Measurements from ENCODE around the gene AATK. TPM values are rescaled to one million over a fixed set of nuclear protein-coding genes. Genes with fewer than 3 reads are reported as not detected.
A peak's percentile ranks its signal among the peaks of the same experiment; 100 is the strongest.

The AATK gene
- polyA plus RNA-seq (2013, experiment 1 of 2) = 0.29 TPM
- 0.40 TPM for polyA plus RNA-seq (2013, experiment 2 of 2)

- Histone ChIP-seq H3K18ac (ENCODE audit: low read depth in 1 of 2, low read length in 2 of 2) (no peak within 1 kb of the TSS), H3K27ac (ENCODE audit: low read length, poor library complexity, severe bottlenecking) (no peak within 1 kb of the TSS), H3K23ac (ENCODE audit: low read length in 2 of 2) (no peak within 1 kb of the TSS), H3K14ac (ENCODE audit: low read length in 2 of 2) (no peak within 1 kb of the TSS), H3K9ac (ENCODE audit: low read length) (no peak within 1 kb of the TSS), H3K27me3 (ENCODE audit: control insufficient read depth in 1 of 2, insufficient read depth in 1 of 2, low read length in 2 of 2) (peaks cover 55 to 77% of the 10 kb centered on the region in 2 experiments), H2AK5ac (ENCODE audit: low read length, severe bottlenecking) (no peak within 1 kb of the TSS), H3K4me3 (ENCODE audit: insufficient read depth in 1 of 2, low read depth in 1 of 2, low read length in 2 of 2) (peak within 1 kb of the TSS; percentile 24 to 33), H2AFZ (ENCODE audit: low read depth, low read length) (no peak within 1 kb of the TSS), H3K4ac (ENCODE audit: low read depth in 1 of 2, low read length in 2 of 2) (no peak within 1 kb of the TSS), H3K4me2 (ENCODE audit: low read length, poor library complexity, severe bottlenecking) (peak within 1 kb of the TSS; percentile 67), H4K91ac (ENCODE audit: low read length) (no peak within 1 kb of the TSS), H3K4me1 (ENCODE audit: control insufficient read depth, insufficient read depth, low read depth, low read length) (peaks cover 8% of the 10 kb centered on the region), H3K9me3 (ENCODE audit: control insufficient read depth, low read length) (no peaks in the 10 kb centered on the region), H3K36me3 (ENCODE audit: control insufficient read depth in 1 of 2, insufficient read depth in 2 of 2, low read depth in 1 of 2, low read length in 2 of 2) (no peaks in the 10 kb centered on the region), H2BK5ac (ENCODE audit: low read depth, low read length, poor library complexity, severe bottlenecking) (no peak within 1 kb of the TSS), H3K79me1 (replicated peaks; ENCODE audit: low read length, poor library complexity, severe bottlenecking) (no peaks in the 10 kb centered on the region), H2BK12ac (ENCODE audit: low read length in 2 of 2) (no peak within 1 kb of the TSS), H2BK15ac (ENCODE audit: low read depth, poor library complexity, severe bottlenecking) (peak within 1 kb of the TSS; percentile 36), H2BK120ac (ENCODE audit: low read depth, low read length) (no peak within 1 kb of the TSS), H4K8ac (ENCODE audit: low read length) (peak within 1 kb of the TSS; percentile 33)
- DNase-seq = no peak
- WGBS = 4% methylated on average over 19 of the region's 62 CpGs
These were observed at the start of gene AATK for GRCh38 chr17:81166033-81166492. Gene AATK (minus strand): TSS chr17:81166221. CDS start chr17:81165992, 229 bp downstream.

GRCh38 chr17:81213978-81214377 lies 48.0 kb upstream of the AATK start:
- Histone ChIP-seq H3K4me1 (ENCODE audit: control insufficient read depth, insufficient read depth, low read depth, low read length) (peaks cover 6% of the 10 kb centered on the region), H3K27ac (ENCODE audit: low read length, poor library complexity, severe bottlenecking) (no peak overlapping the region), H2BK5ac (ENCODE audit: low read depth, low read length, poor library complexity, severe bottlenecking) (no peak overlapping the region), H2BK12ac (ENCODE audit: low read length in 2 of 2) (no peak overlapping the region), H3K9ac (ENCODE audit: low read length) (no peak overlapping the region), H3K9me3 (ENCODE audit: control insufficient read depth, low read length) (no peaks in the 10 kb centered on the region), H3K23ac (ENCODE audit: low read length in 2 of 2) (no peak overlapping the region), H2AK5ac (ENCODE audit: low read length, severe bottlenecking) (no peak overlapping the region), H2BK120ac (ENCODE audit: low read depth, low read length) (no peak overlapping the region), H2AFZ (ENCODE audit: low read depth, low read length) (no peak overlapping the region), H2BK15ac (ENCODE audit: low read depth, poor library complexity, severe bottlenecking) (no peak overlapping the region), H4K91ac (ENCODE audit: low read length) (no peak overlapping the region), H3K4ac (ENCODE audit: low read depth in 1 of 2, low read length in 2 of 2) (no peak overlapping the region), H3K18ac (ENCODE audit: low read depth in 1 of 2, low read length in 2 of 2) (no peak overlapping the region), H3K36me3 (ENCODE audit: control insufficient read depth in 1 of 2, insufficient read depth in 2 of 2, low read depth in 1 of 2, low read length in 2 of 2) (peaks cover 0 to 32% of the 10 kb centered on the region in 2 experiments), H4K8ac (ENCODE audit: low read length) (no peak overlapping the region), H3K14ac (ENCODE audit: low read length in 2 of 2) (no peak overlapping the region), H3K4me3 (ENCODE audit: insufficient read depth in 1 of 2, low read depth in 1 of 2, low read length in 2 of 2) (no peak overlapping the region), H3K4me2 (ENCODE audit: low read length, poor library complexity, severe bottlenecking) (no peak overlapping the region), H3K27me3 (ENCODE audit: control insufficient read depth in 1 of 2, insufficient read depth in 1 of 2, low read length in 2 of 2) (no peaks in the 10 kb centered on the region), H3K79me1 (replicated peaks; ENCODE audit: low read length, poor library complexity, severe bottlenecking) (peaks cover 30% of the 10 kb centered on the region)
- DNase-seq = no peak
- WGBS = 97% methylated on average over 8 of the region's 8 CpGs

- Histone ChIP-seq H3K23ac (ENCODE audit: low read length in 2 of 2) (peak overlapping the region in 1 of 2 experiments; percentile 61), H2AFZ (ENCODE audit: low read depth, low read length) (no peak overlapping the region), H4K8ac (ENCODE audit: low read length) (no peak overlapping the region), H3K4ac (ENCODE audit: low read depth in 1 of 2, low read length in 2 of 2) (no peak overlapping the region), H3K36me3 (ENCODE audit: control insufficient read depth in 1 of 2, insufficient read depth in 2 of 2, low read depth in 1 of 2, low read length in 2 of 2) (peaks cover 0 to 33% of the 10 kb centered on the region in 2 experiments), H3K27ac (ENCODE audit: low read length, poor library complexity, severe bottlenecking) (no peak overlapping the region), H3K4me2 (ENCODE audit: low read length, poor library complexity, severe bottlenecking) (no peak overlapping the region), H2BK120ac (ENCODE audit: low read depth, low read length) (no peak overlapping the region), H3K79me1 (replicated peaks; ENCODE audit: low read length, poor library complexity, severe bottlenecking) (peaks cover 24% of the 10 kb centered on the region), H3K14ac (ENCODE audit: low read length in 2 of 2) (no peak overlapping the region), H3K18ac (ENCODE audit: low read depth in 1 of 2, low read length in 2 of 2) (no peak overlapping the region), H3K4me3 (ENCODE audit: insufficient read depth in 1 of 2, low read depth in 1 of 2, low read length in 2 of 2) (no peak overlapping the region), H3K9ac (ENCODE audit: low read length) (no peak overlapping the region), H2BK5ac (ENCODE audit: low read depth, low read length, poor library complexity, severe bottlenecking) (no peak overlapping the region), H3K27me3 (ENCODE audit: control insufficient read depth in 1 of 2, insufficient read depth in 1 of 2, low read length in 2 of 2) (no peaks in the 10 kb centered on the region), H2AK5ac (ENCODE audit: low read length, severe bottlenecking) (no peak overlapping the region), H3K9me3 (ENCODE audit: control insufficient read depth, low read length) (no peaks in the 10 kb centered on the region), H2BK12ac (ENCODE audit: low read length in 2 of 2) (no peak overlapping the region), H4K91ac (ENCODE audit: low read length) (no peak overlapping the region), H3K4me1 (ENCODE audit: control insufficient read depth, insufficient read depth, low read depth, low read length) (peaks cover 10% of the 10 kb centered on the region), H2BK15ac (ENCODE audit: low read depth, poor library complexity, severe bottlenecking) (no peak overlapping the region)
- no peak for DNase-seq
- WGBS = 98% methylated on average over 4 of the region's 9 CpGs
These were observed 46.3 kb upstream of the AATK start for GRCh38 chr17:81212365-81212764.

- H2BK12ac ChIP-seq (ENCODE audit: low read length in 2 of 2) = no peak overlapping the region
- H2AFZ ChIP-seq (ENCODE audit: low read depth, low read length) = no peak overlapping the region
- H3K27me3 ChIP-seq (ENCODE audit: control insufficient read depth in 1 of 2, insufficient read depth in 1 of 2, low read length in 2 of 2) = no peaks in the 10 kb centered on the region
- peaks cover 18% of the 10 kb centered on the region for H3K79me1 ChIP-seq (replicated peaks; ENCODE audit: low read length, poor library complexity, severe bottlenecking)
- no peak overlapping the region for H2BK5ac ChIP-seq (ENCODE audit: low read depth, low read length, poor library complexity, severe bottlenecking)
- H3K4me2 ChIP-seq (ENCODE audit: low read length, poor library complexity, severe bottlenecking) = no peak overlapping the region
- no peak overlapping the region for H2AK5ac ChIP-seq (ENCODE audit: low read length, severe bottlenecking)
- peak overlapping the region in 1 of 2 experiments; percentile 17 for H3K4ac ChIP-seq (ENCODE audit: low read depth in 1 of 2, low read length in 2 of 2)
- H3K9me3 ChIP-seq (ENCODE audit: control insufficient read depth, low read length) = no peaks in the 10 kb centered on the region
- 85% methylated on average over 14 of the region's 14 CpGs for WGBS
- H3K14ac ChIP-seq (ENCODE audit: low read length in 2 of 2) = no peak overlapping the region
- peak overlapping the region; percentile 15 for H3K9ac ChIP-seq (ENCODE audit: low read length)
- peak overlapping the region; percentile 12 for H4K8ac ChIP-seq (ENCODE audit: low read length)
- DNase-seq = no peak
- H3K18ac ChIP-seq (ENCODE audit: low read depth in 1 of 2, low read length in 2 of 2) = no peak overlapping the region
- no peak overlapping the region for H4K91ac ChIP-seq (ENCODE audit: low read length)
- H2BK15ac ChIP-seq (ENCODE audit: low read depth, poor library complexity, severe bottlenecking) = no peak overlapping the region
- peaks cover 10% of the 10 kb centered on the region for H3K4me1 ChIP-seq (ENCODE audit: control insufficient read depth, insufficient read depth, low read depth, low read length)
- H3K4me3 ChIP-seq (ENCODE audit: insufficient read depth in 1 of 2, low read depth in 1 of 2, low read length in 2 of 2) = no peak overlapping the region
- H3K27ac ChIP-seq (ENCODE audit: low read length, poor library complexity, severe bottlenecking) = no peak overlapping the region
- H3K23ac ChIP-seq (ENCODE audit: low read length in 2 of 2) = no peak overlapping the region
- no peak overlapping the region for H2BK120ac ChIP-seq (ENCODE audit: low read depth, low read length)
- H3K36me3 ChIP-seq (ENCODE audit: control insufficient read depth in 1 of 2, insufficient read depth in 2 of 2, low read depth in 1 of 2, low read length in 2 of 2) = peaks cover 0 to 35% of the 10 kb centered on the region in 2 experiments
These were observed 44.8 kb upstream of the AATK start for GRCh38 chr17:81210868-81211267.

Data from mesenchymal stem cell (in vitro differentiated cells and primary cell).